AG10803 (cell line): ENCODE measurements around the gene KCND2.
"Not testable (repeated sequence)": the region's sequence is repeated elsewhere in the genome, so short reads cannot be mapped to it uniquely, and the experiment has no call there.

ENCODE experiments used
- DNase-seq: peaks from one replicate; pipeline ENCODE4 v3.0.0; 2010; ENCODE audit warnings: low read depth
- H3K4me3 ChIP-seq: 2 replicates; pipeline ENCODE4 v1.5.1; 2011; ENCODE audit warnings: mild to moderate bottlenecking, low read length, control low read depth
- CTCF ChIP-seq: conservative IDR thresholded peaks from 2 replicates; pipeline ENCODE4 v1.5.1; 2011; ENCODE audit warnings: mild to moderate bottlenecking, low read length, control low read depth, inconsistent platforms

The KCND2 gene

GRCh38 chr7:120770206-120770605 is 497.2 kb downstream of the KCND2 start:
- no peak for TF ChIP-seq CTCF
- H3K4me3 ChIP-seq = no peak overlapping the region
- DNase-seq = no peak

- TF ChIP-seq CTCF = no peak
- DNase-seq = no peak
Measured at GRCh38 chr7:120774481-120774880, 501.5 kb downstream of the KCND2 start.

GRCh38 chr7:120775755-120776154 is 502.8 kb downstream of the KCND2 start:
- TF ChIP-seq CTCF = no peak
- DNase-seq = no peak
- no peak overlapping the region for H3K4me3 ChIP-seq

More at GRCh38 chr7:120774481-120774880, 501.5 kb downstream of the KCND2 start:
- H3K4me3 ChIP-seq = no peak overlapping the region

GRCh38 chr7:120779078-120779477 is 506.1 kb downstream of the KCND2 start:
- not testable (repeated sequence) for DNase-seq, H3K4me3 ChIP-seq

GRCh38 chr7:120780451-120780850 is 507.5 kb downstream of the KCND2 start:
- DNase-seq, H3K4me3 ChIP-seq: not testable (repeated sequence)

GRCh38 chr7:120780938-120781337 is 508.0 kb downstream of the KCND2 start:
- DNase-seq = no peak

GRCh38 chr7:120781924-120782323 is 508.9 kb downstream of the KCND2 start:
- DNase-seq = not testable (repeated sequence)

More at GRCh38 chr7:120780938-120781337, 508.0 kb downstream of the KCND2 start:
- TF ChIP-seq CTCF = no peak
- H3K4me3 ChIP-seq = no peak overlapping the region

GRCh38 chr7:120783273-120783672 is 510.3 kb downstream of the KCND2 start:
- no peak for DNase-seq
- no peak overlapping the region for H3K4me3 ChIP-seq
- TF ChIP-seq CTCF = no peak

More at GRCh38 chr7:120781924-120782323, 508.9 kb downstream of the KCND2 start:
- H3K4me3 ChIP-seq = not testable (repeated sequence)

GRCh38 chr7:120783721-120784120 is 510.7 kb downstream of the KCND2 start:
- no peak overlapping the region for H3K4me3 ChIP-seq
- DNase-seq = no peak
- no peak for TF ChIP-seq CTCF
